Measurements from ENCODE around the gene EPHA1. TPM values are rescaled to one million over a fixed set of nuclear protein-coding genes. Genes with fewer than 3 reads are reported as not detected.

The EPHA1 gene
- total RNA-seq, 4 donors from 2014 or later = 0.87 to 3.6 TPM; not detected in 2

DNA sequence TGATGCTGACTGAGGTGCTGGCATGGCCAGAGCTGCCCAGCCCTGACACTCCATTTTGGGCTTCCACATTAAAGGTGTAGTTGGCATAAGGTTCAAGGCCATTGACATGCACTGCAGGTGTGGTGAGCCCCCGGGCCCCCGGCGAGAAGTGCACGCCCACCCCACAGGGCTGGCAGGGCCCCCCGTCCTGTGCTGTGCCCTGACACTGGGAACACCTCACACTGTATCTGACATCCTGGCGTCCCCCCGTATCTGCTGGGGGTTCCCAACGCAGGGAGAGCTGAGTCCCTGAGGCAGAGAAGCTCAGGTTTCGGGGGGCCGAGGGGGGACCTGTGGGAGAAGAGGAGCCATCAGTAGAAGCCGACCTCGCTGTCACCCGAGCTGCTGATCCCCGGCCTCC, 10.0 kb downstream of the EPHA1 start:
- no peaks in the 10 kb centered on the region for H3K9me3 ChIP-seq
- H3K27ac ChIP-seq = no peak overlapping the region
- no peaks in the 10 kb centered on the region for H3K36me3 ChIP-seq
- TF ChIP-seq, protein P1, sequence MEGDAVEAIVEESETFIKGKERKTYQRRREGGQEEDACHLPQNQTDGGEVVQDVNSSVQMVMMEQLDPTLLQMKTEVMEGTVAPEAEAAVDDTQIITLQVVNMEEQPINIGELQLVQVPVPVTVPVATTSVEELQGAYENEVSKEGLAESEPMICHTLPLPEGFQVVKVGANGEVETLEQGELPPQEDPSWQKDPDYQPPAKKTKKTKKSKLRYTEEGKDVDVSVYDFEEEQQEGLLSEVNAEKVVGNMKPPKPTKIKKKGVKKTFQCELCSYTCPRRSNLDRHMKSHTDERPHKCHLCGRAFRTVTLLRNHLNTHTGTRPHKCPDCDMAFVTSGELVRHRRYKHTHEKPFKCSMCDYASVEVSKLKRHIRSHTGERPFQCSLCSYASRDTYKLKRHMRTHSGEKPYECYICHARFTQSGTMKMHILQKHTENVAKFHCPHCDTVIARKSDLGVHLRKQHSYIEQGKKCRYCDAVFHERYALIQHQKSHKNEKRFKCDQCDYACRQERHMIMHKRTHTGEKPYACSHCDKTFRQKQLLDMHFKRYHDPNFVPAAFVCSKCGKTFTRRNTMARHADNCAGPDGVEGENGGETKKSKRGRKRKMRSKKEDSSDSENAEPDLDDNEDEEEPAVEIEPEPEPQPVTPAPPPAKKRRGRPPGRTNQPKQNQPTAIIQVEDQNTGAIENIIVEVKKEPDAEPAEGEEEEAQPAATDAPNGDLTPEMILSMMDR (IDR thresholded peaks at IDR 0.05) = no peak
- TF ChIP-seq EP300 (IDR thresholded peaks at IDR 0.05) (no peak), POLR2A (IDR thresholded peaks at IDR 0.05) (no peak)
- peaks cover 0 to 21% (median 3%) of the 10 kb centered on the region in 4 donors for H3K4me1 ChIP-seq
- DNase-seq (ENCODE audit: low spot score in 2 of 2) = no peak
- 90 to 100% methylated on average over 1 to 10 of the region's 14 CpGs for WGBS, 2 donors
- no peak overlapping the region for H3K4me3 ChIP-seq
- H3K27me3 ChIP-seq = no peaks in the 10 kb centered on the region

DNA sequence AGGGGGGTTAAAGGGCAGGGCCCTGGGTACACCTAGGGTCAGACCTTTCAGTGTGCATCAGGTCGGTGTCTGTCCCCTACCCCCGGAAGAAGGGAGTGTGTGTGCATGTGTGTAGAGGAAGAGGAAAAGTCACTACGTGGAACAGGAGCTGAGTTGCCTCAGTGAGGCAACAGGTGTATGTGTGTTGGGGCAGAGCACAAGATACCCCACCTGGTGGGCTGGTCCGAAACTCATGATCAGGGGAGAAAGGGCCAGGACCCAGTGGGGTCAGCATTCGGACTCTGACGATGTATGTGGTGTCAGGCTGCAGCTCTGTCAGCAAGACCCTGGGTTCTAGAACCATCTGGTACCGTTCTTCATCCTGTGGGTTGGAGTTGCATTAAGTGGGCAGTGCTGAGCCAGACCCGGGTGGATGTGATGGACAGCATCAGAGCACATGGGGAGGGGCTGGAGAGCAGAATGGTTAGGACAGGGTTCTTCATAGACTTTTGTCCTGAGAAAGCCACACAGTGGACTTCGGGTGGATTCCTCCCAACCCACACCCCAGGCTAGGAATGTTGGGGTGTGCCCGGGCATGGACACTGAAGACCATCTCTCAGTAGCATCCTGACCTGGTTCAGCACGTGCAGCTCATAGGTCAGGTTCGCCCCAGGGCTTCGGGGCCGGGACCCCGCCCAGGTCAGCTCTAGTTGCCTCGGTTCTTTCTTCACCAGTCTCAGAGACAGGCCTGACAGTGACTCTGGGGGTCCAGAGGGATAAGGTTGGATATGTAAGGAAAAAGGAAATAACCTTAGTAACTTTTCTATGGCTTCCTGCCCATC, 10.7 kb downstream of the EPHA1 start:
- TF ChIP-seq, protein P1 (IDR thresholded peaks at IDR 0.05) = no peak
- no peak for TF ChIP-seq EP300 (IDR thresholded peaks at IDR 0.05)
- TF ChIP-seq POLR2A (IDR thresholded peaks at IDR 0.05) = no peak
- H3K27ac ChIP-seq = no peak overlapping the region
- DNase-seq (ENCODE audit: low spot score in 2 of 2) = no peak
- WGBS, 2 donors = 86% methylated on average over 14 to 16 of the region's 16 CpGs
- no peaks in the 10 kb centered on the region for H3K9me3 ChIP-seq
- no peaks in the 10 kb centered on the region for H3K36me3 ChIP-seq
- H3K27me3 ChIP-seq = no peaks in the 10 kb centered on the region
- H3K4me3 ChIP-seq = no peak overlapping the region
- H3K4me1 ChIP-seq = peaks cover 0 to 28% (median 10%) of the 10 kb centered on the region in 4 donors

DNA sequence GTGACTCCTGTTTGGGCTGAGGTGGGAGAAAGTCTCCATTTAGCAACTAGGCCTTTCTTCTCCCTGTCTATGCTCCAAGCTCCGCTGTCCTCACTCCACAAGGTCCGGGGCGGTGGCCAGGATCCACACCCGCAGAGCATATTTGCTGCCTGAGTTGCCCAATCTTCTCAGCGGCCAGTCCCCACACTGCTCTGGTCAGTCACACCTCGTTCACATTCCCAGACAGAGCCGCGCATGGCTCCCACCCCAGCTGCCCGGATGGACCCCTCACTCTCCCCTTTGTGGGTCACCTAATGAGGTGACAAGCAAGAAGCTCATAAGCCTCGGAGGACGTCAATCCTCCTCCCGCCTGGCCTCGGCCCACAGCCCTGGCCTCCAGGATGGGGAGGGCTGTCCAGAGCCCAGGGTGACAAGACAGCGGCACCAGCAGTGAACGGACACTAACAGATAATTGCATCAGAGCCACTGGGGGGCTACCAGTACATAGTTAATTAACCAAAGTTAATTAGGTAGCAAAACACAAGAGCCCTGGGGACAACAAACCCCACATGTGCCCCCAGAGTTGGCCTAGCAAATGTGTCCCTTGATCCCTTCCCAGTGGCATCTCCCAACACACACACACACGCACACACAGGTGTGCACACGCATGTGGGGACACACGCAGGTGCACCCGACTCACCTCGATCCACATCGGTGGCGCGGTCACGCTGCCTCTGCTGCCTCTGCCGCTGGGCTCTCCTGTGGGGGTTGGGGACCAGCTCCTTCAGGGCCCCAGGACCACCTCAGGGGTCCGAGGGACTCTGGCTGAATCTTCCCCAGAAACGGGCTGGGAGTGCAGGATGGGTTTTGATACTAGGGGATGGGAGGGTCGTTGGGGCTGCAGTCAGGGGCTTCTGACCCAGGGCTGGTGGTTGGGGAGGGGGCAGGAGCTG, 11.8 kb downstream of the EPHA1 start:
- no peak for TF ChIP-seq POLR2A (IDR thresholded peaks at IDR 0.05)
- no peak for TF ChIP-seq EP300 (IDR thresholded peaks at IDR 0.05)
- TF ChIP-seq, protein P1 (IDR thresholded peaks at IDR 0.05) = no peak
- H3K9me3 ChIP-seq = no peaks in the 10 kb centered on the region
- no peak for DNase-seq (ENCODE audit: low spot score in 2 of 2)
- peaks cover 0 to 38% (median 20%) of the 10 kb centered on the region in 4 donors for H3K4me1 ChIP-seq
- H3K4me3 ChIP-seq = no peak overlapping the region
- no peaks in the 10 kb centered on the region for H3K27me3 ChIP-seq
- no peak overlapping the region for H3K27ac ChIP-seq
- WGBS, 2 donors = 88 to 92% methylated on average over 27 of the region's 28 CpGs
- H3K36me3 ChIP-seq = no peaks in the 10 kb centered on the region

DNA sequence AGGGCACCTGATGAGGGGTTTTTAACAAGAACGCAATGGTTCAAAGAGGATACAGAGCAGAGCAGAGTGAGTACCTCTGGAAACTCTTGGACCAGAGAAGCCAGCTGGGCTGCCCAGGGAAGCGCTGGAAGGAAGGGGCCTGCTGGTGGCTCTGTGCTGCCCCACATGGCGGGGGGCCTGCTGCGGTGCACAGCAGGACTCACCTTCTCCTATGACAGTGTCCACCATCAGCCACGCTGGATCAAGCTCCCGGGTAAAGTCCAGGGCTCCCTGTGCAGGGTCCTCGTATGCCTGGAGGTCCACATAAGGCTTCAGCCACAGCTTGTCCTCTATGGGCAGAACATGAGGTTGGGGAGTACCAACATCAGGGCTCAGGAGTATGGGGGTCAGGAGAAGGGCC, 12.5 kb downstream of the EPHA1 start:
- H3K36me3 ChIP-seq = no peaks in the 10 kb centered on the region
- peaks cover 4 to 45% (median 27%) of the 10 kb centered on the region in 4 donors for H3K4me1 ChIP-seq
- H3K9me3 ChIP-seq = no peaks in the 10 kb centered on the region
- no peak overlapping the region for H3K4me3 ChIP-seq
- no peaks in the 10 kb centered on the region for H3K27me3 ChIP-seq
- no peak for DNase-seq (ENCODE audit: low spot score in 2 of 2)
- no peak overlapping the region for H3K27ac ChIP-seq
- 81 to 86% methylated on average over 7 of the region's 7 CpGs for WGBS, 2 donors
- TF ChIP-seq EP300 (IDR thresholded peaks at IDR 0.05) (no peak), POLR2A (IDR thresholded peaks at IDR 0.05) (no peak)
- TF ChIP-seq, protein P1 (IDR thresholded peaks at IDR 0.05) = no peak

All from tibial nerve (tissue), 4 donors.